ACHN (cell line): ENCODE measurements around the gene FNDC3B.

Experiments used
- DNase-seq: peaks from one replicate; pipeline ENCODE4 v3.0.0-alpha.2; 2015
- in situ Hi-C: cut with HindIII; loops from 2 replicates; pipeline ENCODE4 v1.10.0; 2017; ENCODE audit warnings: low sequenced_read_pairs, low pct_ligation_motif_present, low pct_unique_long_range_greater_than_20kb

FNDC3B gene

GRCh38 chr3:172137287-172138192, 98.2 kb downstream of the FNDC3B start:
- no peak for DNase-seq
- in situ Hi-C loops = no loop called here

- DNase-seq = no peak
- in situ Hi-C loops = no loop called here
These were observed 98.8 kb downstream of the FNDC3B start for GRCh38 chr3:172138193-172138537.

- DNase-seq = peak; percentile 56
- in situ Hi-C loops = no loop called here
These were observed 99.6 kb downstream of the FNDC3B start for GRCh38 chr3:172138792-172139507.

GRCh38 chr3:172139528-172140276, 100.3 kb downstream of the FNDC3B start:
- in situ Hi-C loops = no loop called here
- DNase-seq = no peak

GRCh38 chr3:172140499-172141391, 101.4 kb downstream of the FNDC3B start:
- peak; percentile 76 for DNase-seq
- in situ Hi-C loops = no loop called here

- DNase-seq = no peak
- in situ Hi-C loops = no loop called here
These were observed 102.9 kb downstream of the FNDC3B start for GRCh38 chr3:172142051-172142863.

- DNase-seq = no peak
These were observed 103.6 kb downstream of the FNDC3B start for GRCh38 chr3:172142864-172143451.

GRCh38 chr3:172143739-172144497, 104.5 kb downstream of the FNDC3B start:
- in situ Hi-C loops = no loop called here
- DNase-seq = no peak

More at GRCh38 chr3:172142864-172143451, 103.6 kb downstream of the FNDC3B start:
- in situ Hi-C loops = no loop called here

- DNase-seq = no peak
- in situ Hi-C loops = no loop called here
These were observed 105.2 kb downstream of the FNDC3B start for GRCh38 chr3:172144601-172145000.

- in situ Hi-C loops = no loop called here
- DNase-seq = no peak
These were observed 105.8 kb downstream of the FNDC3B start for GRCh38 chr3:172145031-172145686.

GRCh38 chr3:172146349-172146748, 107.0 kb downstream of the FNDC3B start:
- DNase-seq = no peak
- in situ Hi-C loops = no loop called here

- in situ Hi-C loops = no loop called here
- no peak for DNase-seq
These were observed 107.9 kb downstream of the FNDC3B start for GRCh38 chr3:172147113-172147818.

- in situ Hi-C loops = no loop called here
- DNase-seq = no peak
These were observed 108.9 kb downstream of the FNDC3B start for GRCh38 chr3:172148241-172148640.

GRCh38 chr3:172148702-172149565, 109.6 kb downstream of the FNDC3B start:
- DNase-seq = no peak
- in situ Hi-C loops = no loop called here

GRCh38 chr3:172150268-172150667, 110.9 kb downstream of the FNDC3B start:
- in situ Hi-C loops = no loop called here
- DNase-seq = no peak
